Gastroesophageal sphincter (tissue), 3 donors: Measurements from ENCODE around the gene ACAN.

Source experiments
- EP300 ChIP-seq: sonication (generic); formaldehyde crosslinking; IDR thresholded peaks from one replicate; pipeline ENCODE4 v1.6.1; 2017; ENCODE audit warnings: antibody characterized with exemption, mild to moderate bottlenecking
- POLR2A ChIP-seq, 2 donors: fragments of 450-650 bp; IDR thresholded peaks; one replicate each; pipeline ENCODE4 v1.6.1; 2017; ENCODE audit warnings: antibody characterized with exemption in 2 of 2, mild to moderate bottlenecking in 2 of 2, moderate library complexity in 1 of 2
- TF ChIP-seq, protein P1 (sequence below), 4 experiments: fragments of 200-600 bp in 2 of 4; fragments of 450-650 bp in 2 of 4; sonication (generic) in 1 of 4; IDR thresholded peaks; one replicate each; pipeline ENCODE4 v1.5.1; 2017 to 2019; ENCODE audit warnings: antibody characterized with exemption in 4 of 4, mild to moderate bottlenecking in 2 of 4, moderate library complexity in 2 of 4

DNA sequence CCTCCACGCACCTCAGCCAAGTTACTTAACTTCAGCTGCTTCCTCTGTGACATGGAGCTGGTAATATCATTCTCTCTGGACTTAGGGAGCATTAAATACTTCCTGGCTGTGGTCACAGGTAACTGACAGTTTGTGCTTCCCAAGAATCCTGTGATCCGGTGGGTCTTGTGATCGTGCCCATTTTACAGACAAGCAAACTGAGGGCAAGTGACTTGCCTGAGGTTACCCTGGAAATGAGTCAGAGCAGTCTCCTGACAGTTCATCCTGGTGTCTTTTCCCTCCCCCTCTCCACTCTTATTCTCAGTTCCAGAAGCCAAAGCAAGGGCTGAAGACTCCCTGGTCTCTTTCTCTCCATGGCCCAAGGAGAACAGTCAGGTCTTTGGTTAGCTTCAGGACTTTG, 35.9 kb downstream of the ACAN start:
- TF ChIP-seq POLR2A (IDR thresholded peaks at IDR 0.05) = no peak
- TF ChIP-seq, protein P1, sequence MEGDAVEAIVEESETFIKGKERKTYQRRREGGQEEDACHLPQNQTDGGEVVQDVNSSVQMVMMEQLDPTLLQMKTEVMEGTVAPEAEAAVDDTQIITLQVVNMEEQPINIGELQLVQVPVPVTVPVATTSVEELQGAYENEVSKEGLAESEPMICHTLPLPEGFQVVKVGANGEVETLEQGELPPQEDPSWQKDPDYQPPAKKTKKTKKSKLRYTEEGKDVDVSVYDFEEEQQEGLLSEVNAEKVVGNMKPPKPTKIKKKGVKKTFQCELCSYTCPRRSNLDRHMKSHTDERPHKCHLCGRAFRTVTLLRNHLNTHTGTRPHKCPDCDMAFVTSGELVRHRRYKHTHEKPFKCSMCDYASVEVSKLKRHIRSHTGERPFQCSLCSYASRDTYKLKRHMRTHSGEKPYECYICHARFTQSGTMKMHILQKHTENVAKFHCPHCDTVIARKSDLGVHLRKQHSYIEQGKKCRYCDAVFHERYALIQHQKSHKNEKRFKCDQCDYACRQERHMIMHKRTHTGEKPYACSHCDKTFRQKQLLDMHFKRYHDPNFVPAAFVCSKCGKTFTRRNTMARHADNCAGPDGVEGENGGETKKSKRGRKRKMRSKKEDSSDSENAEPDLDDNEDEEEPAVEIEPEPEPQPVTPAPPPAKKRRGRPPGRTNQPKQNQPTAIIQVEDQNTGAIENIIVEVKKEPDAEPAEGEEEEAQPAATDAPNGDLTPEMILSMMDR (IDR thresholded peaks at IDR 0.05) = no peak
- no peak for TF ChIP-seq EP300
